NCI-H82 (cell line): ENCODE measurements around the gene NUP133.
"Not testable (repeated sequence)": the region's sequence is repeated elsewhere in the genome, so short reads cannot be mapped to it uniquely, and the experiment has no call there.

Experiments used
- DNase-seq: peaks from one replicate; lab custom pipeline; 2025; lab: John Stamatoyannopoulos, UW

NUP133 gene

DNA sequence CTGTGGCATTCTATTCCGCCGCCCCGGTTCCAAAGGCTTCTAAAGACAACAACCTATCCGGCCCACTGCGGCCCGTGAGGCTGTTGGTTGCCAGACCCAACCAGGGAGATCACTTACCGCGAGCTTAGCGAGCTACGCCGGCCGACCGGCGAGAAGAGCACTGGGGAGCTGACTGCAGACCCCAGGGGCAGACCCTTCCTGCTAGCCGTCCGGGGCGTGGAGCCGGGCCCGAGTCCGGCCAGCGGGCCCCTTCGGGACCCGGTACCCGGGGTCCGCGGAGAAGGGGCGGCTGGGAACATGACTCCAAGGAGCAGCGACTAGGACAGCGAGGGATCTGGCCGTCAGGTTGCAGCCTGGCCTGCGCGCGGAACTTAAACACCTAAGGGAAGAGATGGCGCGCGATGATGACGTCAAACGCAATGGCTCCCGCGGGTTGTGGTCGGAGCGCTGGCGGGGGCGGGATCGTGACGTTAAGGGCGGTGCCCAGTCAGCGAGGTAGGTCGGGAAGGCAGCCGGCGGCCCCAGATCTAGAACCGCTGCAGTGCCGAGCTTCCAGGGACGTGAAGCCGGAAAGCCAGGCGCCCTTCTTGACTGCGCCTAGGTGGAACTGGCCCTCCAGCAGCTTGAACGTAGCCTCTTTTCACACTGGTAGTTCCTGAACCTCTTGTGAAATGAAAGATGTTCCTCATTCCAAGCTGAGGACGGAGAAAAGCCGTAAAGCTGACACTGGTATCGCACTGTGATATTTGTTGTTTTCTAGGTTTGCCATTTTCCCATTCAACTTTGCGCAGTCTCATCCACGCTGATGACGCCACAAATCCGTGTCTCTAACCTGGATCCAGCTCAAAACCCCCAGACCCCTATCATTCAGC, at the start of gene NUP133:
TSS of gene NUP133 (minus strand) at position 391 of the 872 bp plus-strand sequence. CDS start at position 299, 92 bp downstream.
- DNase-seq: peak; percentile 100

DNA sequence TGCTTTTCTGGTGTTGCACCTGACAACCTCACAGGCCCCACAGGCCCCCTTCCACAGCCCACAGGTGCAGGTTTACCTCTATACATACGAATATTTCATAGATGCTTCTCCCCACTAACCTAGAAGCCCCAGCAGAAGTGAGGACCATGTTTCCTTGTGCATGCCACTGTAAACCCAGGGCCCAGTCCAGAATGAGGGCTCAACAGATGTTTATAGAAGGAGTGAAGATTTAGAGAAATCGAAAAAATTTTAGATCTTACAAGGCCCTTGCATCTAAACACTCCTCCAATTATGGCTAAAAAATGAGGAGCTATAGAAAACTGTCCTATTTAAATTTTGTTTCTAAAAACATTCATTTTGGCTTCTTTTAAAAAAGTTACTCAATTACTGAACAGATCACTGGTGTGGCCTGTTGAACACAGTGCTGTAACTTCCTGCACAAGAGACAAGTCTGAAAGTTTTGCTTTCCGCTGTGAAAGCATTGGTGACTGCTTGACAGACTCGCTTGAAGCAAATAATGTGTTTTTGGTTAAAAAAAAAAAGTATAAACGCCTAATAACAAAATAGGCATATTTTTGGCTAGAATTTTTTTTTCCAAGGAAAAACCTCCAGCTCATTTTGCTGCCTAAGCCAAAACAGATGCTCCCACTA, 49.2 kb upstream of the NUP133 start:
- no peak for DNase-seq

DNA sequence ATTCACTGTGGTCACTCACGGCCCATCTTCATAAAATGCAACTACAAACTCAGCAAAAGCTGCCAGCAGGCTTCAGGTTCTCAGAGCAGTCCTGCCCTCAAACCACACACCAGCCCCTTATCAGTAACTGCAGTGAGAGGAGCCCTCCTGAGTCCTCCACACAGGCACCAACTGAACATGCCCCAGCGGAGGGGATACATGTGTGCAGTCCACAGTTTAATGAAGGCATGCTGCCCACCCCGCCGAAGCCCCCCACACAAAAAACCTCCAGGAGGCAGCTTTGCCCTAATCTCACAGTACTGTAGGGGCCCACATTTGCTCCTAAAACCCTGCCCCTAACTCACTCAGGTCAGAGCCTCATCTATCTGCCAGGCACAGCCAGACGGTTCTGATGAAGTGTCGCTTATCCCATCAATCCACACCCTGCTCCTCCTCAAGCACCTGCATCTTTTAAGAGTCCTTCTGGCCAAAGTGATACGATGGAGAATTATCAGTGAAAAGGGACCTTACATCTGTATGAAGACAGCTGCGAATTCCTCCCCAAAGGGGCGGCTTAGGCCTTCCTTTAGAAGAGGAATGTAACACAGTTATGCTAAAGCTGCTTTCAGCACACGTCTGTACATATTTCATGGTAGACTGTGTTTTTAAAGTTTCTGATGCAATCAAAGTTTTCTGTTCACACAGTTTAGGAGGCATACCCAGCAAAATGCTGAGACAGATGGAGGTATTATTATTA, 46.9 kb upstream of the NUP133 start:
- DNase-seq: no peak

DNA sequence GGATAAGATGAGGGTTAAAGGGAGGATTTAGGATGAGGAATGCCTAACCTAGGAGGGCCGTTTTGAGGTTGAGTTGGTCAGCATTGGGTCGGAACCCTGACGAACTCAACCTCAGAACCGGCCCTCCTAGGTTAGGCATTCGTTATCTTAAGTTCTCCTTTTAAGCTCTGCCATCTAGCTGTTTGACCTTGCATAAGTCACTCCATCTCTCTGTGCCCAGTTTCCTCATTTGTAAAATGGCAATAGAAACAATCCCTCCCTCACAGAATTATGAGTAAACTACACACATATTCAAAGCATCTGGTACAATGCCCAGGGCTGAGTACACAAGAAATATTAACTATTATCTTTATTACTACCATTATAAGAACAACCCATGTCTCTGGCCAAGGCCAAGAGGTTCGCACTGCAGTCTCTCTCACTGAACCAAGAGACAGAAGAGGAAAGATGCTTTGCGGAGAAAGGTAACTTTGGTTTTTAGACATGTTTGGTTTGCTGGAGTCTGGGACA, 45.5 kb upstream of the NUP133 start:
- no peak for DNase-seq

DNA sequence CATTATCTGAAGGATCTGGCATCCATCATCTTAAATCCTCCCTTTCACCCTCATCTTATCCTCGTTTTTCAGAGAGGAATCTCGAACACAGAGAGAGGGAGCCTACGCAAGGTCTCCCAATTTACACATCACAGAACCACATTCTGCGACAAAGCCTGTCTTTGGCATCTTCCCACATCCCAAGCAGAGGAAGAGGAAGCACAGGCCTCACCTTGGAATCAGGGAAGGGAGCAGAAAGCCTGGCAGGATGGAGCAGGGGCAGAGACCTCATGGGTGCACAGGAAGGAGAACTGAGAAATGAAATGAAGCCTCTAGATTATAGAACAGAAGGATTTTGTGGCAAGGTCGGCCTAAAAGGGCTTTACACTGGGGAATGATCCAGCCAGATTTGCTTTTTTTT, 44.6 kb upstream of the NUP133 start:
- DNase-seq: no peak

DNA sequence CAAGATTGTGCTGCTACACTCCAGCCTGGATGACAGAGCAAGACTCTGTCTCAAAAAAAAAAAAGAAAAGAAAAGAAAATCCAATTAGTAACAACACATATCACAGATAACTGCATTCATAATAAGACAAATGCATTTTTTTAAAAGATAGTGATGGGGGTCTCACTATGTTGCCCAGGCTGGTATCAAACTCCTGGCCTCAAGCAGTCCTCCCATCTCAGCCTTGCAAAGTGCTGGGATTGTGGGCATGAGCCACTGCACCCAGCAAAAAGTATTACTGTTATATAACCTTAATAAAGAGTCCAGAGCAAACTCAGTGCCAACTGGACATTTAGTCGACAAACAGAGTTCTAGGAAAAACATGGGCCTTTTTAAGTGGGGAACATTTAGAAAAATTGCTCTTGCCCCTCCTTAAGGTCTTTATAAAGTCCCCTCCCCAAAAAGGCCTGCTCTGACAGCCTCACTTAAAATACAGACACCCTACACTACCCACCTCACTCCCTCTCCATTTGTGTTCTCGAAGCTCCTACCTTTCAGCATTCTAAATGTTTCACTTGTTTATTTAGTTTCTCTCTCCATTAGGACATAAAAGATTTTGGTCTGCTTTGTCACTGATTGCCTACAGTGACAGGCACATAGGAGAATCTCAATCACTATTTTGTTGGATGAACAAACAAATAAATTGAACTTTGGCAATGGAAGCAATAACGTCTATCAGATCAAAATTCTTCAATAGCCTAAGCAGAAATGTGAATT, 42.8 kb upstream of the NUP133 start:
- no peak for DNase-seq

DNA sequence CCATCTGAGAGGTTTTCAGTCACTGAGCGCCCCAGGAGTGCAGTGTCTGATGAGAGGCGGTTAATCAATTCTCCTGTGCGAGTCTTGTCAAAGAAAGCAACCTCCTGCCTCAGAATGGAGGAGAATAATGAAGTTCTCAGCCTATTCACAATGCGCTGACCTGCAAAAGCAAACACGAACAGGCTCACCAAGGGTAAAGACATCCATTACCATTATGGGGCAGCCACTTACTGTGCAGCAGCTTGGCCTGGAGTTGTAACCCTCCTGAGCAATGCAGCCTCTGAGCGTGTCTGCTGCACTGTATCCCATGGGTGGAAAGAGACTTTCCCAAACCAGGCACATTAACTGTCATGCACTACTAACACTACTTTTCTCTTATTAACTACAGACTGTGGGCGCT, 39.4 kb upstream of the NUP133 start:
- DNase-seq: no peak

DNA sequence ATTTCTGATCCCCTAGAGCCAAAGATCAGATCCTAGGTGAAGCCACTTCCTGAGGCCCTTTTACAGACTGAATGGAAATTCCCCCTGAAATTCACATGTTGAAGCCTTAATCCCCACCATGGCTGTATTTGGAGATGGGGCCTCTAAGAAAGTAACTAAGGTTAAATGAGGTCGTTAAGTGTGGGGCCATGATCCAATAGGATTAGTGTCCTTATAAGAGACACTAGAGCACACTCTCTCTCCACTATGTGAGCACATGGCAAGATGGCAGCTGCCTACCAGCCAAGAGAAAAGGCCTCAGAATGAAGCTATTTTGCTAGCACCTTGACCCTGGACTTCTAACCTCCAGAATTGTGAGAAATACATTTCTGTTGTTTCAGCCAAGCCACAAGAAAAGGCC, 36.4 kb upstream of the NUP133 start:
- peak; percentile 79 for DNase-seq

DNA sequence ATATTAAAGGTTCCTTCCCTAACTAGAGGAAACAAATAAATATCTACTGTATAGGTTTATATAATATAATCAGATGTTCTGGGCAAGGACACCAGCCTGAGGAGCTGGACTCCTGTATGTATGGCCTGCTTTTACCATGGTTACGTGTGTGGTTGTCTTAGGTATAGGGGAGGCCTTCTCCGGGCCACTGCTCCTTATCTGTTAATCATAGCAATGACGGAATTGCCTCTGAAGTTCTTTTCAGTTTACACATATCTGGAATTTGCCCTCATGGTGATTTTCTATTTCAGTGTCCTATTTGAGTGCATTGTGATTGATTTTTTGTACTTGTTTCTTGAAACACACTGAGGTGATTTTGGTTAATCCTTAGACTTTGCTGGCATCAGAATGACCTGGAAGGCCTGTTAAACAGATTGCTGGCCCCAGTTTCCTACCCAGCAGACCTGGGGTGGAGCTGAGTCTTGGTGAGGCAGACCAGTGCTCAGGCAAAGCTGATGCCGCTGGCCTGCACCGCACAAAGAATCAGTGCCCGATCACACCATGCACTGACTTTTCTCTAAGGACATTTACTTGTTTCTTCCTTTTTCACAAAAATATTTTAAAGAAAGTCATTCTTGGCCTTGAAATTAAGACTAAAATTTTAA, 31.8 kb upstream of the NUP133 start:
- DNase-seq: no peak

DNA sequence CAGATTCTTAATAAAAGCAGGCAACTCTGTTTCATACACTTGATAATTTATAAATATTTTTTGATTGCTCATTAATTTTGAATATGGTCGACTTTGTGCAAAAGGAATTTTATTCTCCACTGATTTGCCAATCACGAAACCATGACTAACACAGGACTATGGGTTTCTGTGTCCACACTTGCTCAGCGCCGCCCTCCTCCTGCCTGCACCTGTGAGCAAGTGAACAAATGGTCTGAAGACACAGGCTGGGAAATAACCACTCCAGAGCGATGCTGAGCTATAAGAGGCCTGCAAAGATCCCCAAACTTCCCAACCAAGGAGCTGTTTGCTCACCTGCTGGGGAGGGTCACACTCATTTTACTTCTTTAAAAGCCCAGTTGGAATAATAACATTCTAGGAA, 30.8 kb upstream of the NUP133 start:
- DNase-seq: no peak

DNA sequence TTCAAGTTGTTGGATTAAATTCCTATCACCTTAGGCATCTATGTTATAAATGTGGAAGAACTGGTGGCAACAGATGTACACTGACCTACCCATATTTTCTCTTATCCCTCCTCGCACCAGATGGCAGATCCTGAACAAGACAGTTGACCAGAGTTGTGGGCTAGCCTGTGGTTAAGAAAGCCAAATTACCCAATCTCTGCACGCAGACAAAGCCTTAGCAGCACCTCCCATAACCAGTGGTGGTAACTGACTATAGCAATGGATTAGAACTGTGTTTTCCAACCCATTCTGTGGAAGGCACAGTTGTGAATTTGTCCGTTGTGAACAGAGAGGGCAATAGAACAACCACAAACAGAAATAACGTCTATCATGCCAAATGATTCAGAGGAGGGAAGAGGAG, 29.8 kb upstream of the NUP133 start:
- DNase-seq: peak; percentile 60

DNA sequence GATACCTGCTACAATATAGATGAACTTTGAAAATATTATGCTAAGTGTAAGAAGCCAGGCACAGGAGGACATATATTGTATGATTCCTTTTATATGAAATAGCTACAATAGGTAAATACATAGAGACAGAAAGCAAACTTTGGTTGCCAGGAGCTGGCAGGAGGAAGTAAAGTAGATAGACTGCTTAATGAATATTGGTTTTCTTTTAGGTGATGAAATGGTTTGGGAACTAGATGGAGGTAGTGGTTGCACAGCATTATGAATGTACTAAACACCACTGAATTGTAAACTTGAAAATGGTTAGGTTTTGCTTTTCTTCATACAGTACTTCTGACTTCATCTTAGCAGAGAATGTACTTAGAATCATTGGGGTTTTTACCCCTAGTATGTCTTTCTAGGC, 28.8 kb upstream of the NUP133 start:
- DNase-seq: no peak

DNA sequence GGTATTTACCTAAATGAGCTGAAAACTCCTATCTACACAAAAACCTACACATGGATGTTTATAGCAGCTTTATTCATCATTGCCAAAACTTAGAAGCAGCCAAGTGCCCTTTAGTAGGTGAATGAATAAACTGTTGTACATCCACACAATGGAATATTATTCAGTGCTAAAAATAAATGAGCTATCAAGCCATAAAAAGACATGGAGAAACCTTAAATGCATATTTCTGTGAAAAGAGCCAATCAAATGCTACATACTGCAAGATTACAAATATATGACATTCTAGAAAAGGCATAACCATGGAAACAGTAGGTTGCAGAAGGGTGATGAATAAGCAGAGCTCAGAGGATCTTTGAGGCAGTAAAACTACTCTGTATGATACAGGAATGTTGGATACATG, 27.1 kb upstream of the NUP133 start:
- DNase-seq: no peak

DNA sequence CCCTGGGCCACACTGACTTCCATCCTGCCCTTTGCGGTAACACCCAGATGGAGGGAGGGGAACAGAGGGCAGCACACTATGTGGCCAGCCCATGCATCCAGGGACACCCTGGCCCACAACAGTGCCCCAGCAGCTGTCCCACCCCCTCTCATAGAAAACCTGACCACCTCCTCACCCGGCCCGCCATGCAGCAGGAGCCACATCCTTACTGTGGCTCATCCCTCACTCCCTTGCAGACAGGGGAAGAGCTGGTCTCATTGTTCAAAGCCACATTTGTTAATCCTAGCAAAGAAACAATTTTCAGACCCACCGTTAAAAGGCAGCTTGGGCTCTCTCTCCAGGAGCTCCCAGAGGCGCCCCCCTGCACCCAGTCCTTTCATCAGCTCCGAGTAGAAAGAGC, 23.2 kb upstream of the NUP133 start:
- no peak for DNase-seq

DNA sequence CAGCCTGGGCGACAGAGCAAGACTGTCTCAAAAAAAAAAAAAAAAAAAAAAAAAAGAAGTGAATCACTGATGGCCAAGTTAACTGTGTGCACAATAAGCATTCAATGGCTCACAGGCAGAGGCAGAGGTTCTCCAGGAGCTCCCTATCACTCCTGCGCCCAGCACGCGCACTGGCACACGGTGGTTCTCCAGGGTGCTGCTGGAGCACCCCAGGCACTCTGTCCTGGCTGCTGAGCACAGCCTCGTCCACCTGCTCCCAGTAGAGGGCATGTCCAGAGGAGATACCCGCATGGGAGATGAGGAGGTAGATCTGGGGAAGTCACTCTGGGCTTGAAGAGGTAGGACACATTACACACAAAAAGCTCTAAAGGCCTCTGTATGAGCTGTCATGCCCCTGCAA, 21.5 kb upstream of the NUP133 start:
- DNase-seq: no peak

DNA sequence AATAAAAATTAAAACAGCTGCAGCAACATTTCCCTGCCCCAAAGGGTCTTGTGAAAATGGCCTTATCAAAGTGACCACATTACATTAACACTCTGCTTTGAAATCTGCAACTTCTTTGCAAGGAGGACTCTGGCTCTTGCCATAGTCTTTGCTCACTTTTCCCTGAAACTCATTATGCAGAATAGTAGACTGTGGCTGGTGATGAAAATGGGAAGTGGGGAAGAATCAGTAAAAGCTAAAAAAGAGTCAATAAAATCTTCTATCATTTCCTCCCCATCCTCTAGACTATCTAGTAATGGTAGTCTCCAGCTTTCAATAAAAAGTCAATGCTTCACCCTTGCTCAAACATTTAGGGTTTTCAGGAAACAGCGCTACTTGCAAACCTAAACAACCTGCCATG, 18.6 kb upstream of the NUP133 start:
- DNase-seq: no peak

DNA sequence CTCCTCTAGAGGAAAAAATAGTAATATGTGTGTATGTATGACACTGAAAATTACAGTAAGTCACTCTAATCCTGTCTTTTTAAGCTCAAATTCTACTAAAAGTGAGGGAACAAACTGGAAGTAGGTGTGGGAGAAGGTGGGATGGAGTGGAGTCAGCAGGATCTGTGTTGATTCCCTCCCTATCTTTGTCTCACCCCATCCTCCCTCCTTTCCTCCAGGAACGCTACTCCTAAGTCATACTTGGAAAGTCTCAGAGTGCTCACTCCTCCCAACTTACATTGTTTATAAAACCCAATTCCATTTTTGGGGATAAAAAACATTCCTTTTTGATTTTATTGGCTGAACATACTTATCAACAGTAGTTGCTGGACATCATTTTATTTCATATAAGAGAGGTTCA, 14.9 kb upstream of the NUP133 start:
- no peak for DNase-seq

DNA sequence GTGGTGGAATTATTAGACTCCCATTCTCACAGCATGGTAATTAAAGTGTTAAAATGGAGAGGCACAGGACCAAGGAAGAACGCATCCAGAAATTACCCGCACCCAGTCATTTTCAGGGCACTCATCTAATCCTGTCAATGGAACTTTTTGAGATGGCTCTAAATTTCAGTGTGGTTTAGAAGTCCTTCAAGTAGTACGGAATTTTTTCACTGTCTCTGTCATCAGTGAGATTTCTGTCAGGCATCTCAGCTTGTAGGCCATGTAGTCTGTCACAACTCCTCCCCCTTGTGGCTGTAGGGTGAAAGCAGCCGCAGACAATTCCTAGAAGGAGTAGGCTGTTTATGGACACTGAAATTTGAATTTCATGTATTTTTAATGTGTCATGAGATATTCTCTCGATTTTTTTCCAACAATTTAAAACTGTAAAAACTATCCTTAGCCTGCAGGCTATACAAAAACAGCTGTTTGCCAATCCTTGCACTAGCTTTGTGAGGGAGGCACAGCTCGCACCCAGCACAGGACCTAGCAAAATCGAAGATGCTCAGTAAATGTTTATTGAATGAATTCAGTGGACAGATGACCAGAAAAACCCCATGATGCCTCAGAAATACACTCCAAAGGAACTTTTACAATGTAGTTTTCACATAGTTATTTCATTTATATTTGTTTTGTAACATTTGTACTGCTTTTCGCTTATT, 6.6 kb upstream of the NUP133 start:
- peak; percentile 88 for DNase-seq

DNA sequence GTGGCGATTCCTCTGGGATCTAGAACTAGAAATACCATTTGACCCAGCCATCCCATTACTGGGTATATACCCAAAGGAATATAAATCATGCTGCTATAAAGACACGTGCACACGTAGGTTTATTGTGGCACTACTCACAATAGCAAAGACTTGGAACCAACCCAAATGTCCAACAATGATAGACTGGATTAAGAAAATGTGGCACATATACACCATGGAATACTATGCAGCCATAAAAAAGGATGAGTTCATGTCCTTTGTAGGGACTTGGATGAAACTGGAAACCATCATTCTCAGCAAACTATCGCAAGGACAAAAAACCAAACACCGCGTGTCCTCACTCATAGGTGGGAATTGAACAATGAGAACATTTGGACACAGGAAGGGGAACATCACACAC, 3.5 kb upstream of the NUP133 start:
- not testable (repeated sequence) for DNase-seq

DNA sequence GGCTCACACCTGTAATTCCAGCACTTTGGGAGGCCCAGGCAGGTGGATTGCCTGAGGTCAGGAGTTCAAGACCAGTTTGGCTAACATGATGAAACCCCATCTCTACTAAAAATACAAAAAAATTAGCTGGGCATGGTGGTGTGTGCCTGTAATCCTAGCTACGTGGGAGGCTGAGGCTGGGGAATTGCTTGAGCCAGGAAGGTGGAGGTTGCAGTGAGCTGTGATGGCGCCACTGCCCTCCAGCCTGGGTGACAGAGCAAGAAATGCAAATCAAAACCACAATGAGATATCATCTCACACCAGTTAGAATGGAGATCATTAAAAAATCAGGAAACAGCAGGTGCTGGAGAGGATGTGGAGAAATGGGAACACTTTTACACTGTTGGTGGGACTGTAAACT, 3.1 kb upstream of the NUP133 start:
- DNase-seq: not testable (repeated sequence)

DNA sequence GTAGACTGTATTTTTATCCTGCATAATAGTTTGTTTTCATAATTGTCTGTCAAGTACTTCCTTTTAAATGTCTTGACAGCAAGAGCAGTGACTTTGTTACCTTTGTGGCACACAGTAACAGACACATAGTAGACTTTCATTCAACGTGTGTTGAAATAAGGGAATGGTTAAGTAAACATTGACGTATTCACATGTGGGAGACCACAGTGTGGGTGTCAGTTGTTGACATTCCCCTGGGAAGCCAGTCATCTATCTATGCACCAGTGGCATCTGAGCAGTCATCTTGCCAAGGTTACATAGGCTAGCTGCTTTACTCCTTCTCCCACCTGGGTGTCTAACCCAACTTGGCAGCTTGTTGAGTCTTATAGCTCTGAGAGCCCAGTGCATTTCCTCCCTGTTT, 1.4 kb upstream of the NUP133 start:
- DNase-seq: no peak
